ENCODE data around the gene SHC4.
"Not testable (repeated sequence)": the region's sequence is repeated elsewhere in the genome, so short reads cannot be mapped to it uniquely, and the experiment has no call there.

Gene SHC4

DNA sequence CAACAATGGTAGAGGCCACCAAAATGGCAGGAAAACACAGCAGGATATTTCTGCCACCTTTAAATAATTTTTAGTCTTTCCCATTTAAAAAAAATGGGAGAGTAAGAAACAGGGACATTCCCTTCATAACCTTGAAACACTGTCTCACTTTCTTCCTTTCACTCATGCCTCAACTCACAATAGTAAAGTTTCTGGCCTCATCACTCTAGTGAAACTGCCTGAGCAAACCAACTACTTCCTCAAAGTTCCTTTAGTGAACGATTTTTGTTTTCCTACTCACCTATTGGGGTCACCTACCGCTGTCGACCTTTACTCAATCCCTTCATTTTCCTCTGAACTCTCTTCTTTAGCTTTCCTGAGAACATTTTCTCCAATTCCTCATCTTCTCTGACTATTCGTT is 33.0 kb downstream of the SHC4 start:
- intact Hi-C loops (cut with DNase I): no loop called here
- no peak for DNase-seq

DNA sequence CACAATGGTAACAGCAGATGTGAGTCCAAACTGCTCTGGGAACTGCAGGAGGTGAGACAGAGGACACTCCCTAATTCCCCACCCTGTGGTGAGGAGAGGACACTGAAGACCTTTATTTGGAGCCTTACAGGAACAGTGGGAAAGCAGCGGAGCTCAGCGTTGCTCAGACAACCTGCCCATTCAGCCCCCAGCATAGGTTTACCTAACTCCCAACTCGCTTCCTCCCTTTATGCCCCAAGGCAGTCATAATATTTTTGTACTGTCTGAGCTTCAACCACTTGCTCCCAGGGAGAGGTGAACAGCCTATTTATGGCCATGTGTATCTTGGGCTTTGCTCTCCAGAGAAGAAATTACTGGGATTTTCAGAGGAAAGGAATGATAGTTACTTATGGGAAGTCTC is 34.1 kb downstream of the SHC4 start:
- DNase-seq: no peak
- intact Hi-C loops (cut with DNase I): no loop called here

DNA sequence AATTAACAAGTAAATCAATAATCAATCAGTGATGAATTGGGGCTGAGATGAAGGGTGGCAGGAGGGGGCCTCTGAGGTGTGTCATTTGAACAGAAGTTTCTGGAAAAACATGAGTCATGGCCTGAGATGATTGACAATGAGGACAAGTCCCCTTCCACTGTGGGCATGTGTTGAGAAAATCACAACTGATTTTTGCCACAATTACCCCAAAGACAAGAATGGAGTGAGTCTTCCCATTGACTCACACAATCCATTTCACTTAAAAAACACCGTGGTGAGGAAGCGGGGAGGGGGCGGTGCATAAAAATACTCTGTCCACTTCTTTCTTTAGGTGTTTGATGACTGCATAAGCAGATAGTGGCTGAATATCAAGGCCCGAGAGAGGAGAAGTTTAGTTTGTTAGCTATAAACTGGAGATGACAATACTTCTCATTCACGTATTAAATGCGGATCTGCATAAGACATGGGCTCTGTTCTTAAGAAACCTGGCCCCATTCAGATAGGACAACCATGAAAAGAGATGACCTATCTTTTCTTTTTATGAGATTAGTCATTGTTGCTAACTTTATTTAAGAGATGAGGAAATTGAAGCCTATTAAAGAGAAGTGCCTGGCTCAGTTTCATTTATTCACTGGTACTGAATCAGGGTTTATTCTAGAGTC is 34.7 kb downstream of the SHC4 start:
- DNase-seq: no peak
- intact Hi-C loops (cut with DNase I): no loop called here

DNA sequence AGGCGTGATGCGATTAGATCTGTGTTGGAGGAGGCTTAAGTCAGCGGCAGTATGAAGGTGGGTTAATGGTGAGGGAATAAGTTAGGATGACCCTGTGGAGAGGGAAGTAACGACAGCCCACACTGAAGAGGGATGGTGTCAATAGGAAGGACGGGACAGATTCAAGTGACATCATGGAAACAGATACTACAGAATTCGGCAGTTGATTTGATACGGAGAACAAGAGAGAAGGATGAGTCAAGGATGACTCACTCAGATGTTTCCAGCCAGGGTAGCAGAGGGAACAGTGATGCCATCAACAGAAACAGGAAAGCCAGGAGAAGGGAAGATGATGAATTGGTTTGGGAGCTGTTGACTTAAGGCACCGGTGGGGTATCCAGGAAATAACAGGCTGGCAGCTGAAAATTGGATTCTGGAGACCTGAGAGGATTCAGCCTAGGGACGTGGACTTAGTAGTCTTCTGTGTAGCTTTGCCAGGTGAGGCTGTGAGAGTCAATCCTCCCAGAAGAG is 38.0 kb downstream of the SHC4 start:
- intact Hi-C loops (cut with DNase I): no loop called here
- no peak for DNase-seq

DNA sequence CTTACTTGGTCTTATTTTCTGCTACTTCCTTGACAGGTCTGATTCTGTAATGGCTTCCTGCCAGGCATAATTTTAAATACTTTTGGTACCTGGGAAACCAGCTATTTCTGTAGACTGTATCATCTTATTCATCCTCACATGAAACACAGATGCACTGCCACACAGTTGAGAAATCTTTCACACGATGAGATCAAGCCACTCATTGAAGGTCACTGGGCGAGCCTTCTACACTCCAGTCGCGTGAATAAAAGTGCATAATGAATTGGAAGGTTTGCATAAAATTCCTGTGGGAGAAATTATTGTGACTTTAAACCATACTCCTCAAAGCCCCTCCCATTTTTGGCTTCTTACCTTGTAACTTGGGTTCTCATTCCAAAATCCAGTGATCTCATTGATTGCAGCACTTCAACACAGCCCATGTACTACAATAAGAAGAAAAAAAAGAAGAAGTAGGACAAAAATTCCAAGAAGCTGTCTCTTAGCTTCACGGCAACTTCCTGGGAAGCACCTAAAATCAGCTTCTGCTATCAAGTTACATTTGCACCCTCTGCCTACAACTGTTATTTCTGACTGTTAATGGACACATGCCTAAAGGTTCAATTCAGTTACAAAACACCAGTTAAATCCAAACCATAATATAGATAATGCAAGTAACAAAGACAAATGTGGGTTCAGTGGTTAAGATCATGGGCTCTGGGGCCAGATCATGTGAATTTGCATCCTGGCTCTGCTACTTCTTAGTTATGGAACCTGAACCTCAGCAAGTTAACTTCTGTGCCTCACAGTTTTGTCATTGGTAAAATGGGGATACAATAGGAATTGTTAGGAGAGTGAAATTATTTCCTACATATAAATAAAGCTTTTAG is 39.0 kb downstream of the SHC4 start:
- DNase-seq: no peak
- intact Hi-C loops (cut with DNase I): no loop called here

DNA sequence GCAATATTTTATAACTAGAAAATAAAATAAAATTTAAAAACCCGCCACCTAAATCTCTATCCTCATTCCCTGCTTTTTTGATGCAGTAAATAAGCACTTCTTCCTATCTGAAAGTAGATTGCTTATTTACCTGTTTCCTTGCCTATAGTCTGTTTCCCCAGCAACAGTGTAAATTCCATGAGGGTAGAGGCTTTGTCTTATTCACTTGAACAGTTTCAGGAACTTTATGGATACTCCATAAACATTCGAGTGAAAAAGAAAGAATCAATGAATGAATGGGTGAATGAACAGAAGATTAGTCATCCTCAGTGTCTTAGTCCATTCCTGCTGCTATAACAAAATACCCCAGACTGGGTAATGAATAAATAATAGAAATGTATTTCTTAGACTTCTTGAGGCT is 41.7 kb downstream of the SHC4 start:
- DNase-seq: no peak
- intact Hi-C loops (cut with DNase I): no loop called here

DNA sequence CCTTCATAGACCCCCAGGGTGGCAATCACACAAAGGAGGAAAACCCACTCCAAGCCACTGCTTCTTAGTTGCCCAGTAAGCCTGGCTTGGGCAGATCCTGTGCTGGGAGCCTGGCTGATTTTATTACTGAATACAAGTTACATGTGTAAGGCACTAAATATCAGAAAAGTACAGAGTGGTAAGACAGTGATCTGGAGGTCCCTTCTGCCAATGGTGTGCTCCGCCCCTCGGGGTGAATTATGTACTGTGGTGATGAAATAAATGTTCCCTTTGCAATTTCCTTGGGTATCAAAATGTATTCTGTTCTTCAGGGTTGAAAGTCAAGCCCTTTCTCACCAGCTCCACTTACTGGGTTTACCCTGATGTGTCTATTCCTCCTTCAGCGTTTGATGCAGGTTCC is 47.0 kb downstream of the SHC4 start:
- DNase-seq: no peak
- intact Hi-C loops (cut with DNase I): no loop called here

DNA sequence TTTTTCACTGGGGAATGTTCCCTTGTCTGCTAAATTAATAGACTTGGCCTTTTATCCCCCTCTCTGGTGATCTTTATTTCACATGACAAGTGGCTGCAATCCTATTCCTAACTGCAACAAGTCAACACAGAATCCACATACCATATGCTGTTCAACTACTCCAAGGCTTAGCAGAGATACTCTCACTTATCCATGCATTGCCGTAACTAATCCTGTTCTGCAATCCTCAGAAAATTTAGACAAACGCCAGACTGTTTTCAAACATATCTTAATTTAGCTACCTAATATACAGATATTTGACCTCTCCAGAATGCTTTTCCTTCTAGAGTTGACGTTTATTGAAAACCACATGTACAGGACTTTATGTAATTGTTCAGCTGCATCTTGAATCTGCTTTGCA is 47.9 kb downstream of the SHC4 start:
- intact Hi-C loops (cut with DNase I): no loop called here
- no peak for DNase-seq

DNA sequence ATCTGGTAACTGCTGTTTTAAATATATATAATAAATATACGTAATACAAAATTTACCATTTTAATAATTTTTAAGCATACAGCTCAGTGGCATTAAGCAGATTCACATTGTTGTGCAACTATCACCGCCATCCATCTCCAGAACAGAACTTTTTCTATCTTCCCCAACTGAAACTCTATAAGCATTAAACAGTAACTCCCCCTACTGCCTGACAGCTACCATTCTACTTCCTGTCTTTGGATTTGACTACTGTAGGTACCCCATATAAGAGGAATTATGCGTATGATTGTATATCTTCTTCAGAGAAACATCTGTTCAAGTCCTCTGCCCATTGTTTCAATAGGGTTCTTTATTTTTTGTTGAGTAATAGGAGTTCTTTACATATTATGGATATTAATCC is 49.0 kb downstream of the SHC4 start:
- DNase-seq: no peak
- intact Hi-C loops (cut with DNase I): no loop called here

DNA sequence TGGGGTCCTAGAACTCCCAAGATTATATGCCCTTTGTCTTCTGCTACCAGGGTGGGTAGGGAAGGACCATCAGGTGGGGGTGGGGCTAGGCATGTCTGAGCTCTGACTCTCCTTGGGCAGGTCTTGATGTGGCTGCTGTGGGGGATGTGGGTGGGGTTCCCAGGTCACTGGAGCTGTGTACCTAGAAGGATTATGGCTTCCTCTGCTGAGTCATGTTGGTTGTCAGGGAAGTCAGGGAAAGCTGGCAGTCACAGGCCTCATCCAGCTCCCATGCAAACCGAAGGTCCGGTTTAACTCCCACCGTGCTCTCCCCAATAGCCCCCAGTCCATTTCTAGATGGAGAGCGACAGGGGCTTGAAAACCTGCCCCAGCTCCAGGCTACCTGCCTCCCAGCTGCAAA is 50.6 kb downstream of the SHC4 start:
- no peak for DNase-seq
- intact Hi-C loops (cut with DNase I): no loop called here

DNA sequence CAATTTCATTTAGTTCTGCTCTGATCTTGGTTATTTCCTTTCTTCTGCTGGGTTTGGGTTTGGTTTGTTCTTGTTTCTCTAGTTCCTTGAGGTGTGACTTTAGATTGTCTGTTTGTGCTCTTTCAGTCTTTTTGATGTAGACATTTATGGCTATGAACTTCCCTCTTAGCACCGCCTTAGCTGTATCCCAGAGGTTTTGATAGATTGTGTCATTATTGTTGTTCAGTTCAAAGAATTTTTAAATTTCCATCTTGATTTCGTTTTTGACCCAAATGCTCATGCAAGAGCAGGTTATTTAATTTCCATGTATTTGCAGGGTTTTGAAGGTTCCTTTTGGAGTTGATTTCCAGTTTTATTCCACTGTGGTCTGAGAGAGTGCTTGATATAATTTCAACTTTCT is 53.2 kb downstream of the SHC4 start:
- intact Hi-C loops (cut with DNase I); DNase-seq: not testable (repeated sequence)

DNA sequence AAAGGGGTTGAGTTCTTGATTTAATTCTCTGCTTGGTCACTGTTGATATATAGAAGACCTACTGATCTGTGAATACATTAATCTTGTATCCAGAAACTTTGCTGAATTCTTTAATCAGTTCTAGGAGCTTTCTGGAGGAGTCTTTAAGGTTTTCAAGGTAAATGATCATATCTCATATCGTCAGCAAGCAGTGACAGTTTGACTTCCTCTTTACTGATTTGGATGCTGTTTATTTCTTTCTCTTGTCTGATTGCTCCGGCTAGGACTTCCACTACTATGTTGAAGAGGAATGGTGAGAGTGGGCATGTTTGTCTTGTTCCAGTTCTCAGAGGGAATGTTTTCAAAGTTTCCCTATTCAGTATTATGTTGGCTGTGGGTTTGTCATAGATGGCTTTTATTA is 54.4 kb downstream of the SHC4 start:
- DNase-seq; intact Hi-C loops (cut with DNase I): not testable (repeated sequence)

DNA sequence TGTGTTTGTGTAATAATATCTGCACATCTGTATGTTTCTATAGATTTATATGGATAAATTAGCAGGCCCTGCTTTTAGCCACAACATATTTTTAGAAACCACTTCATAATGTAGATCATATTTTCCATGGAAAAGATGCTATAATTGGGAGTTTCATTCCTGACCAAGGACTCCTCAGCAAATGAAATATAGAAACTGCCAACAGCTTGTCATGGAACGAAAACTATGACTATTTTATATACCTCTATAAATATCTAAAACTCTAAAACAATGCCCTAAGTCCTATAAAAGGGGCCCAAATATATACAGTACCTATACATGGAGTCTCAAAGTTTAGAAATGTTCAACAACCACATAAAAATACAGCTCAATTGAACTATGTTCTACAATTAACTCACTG is 57.9 kb downstream of the SHC4 start:
- no peak for DNase-seq
- intact Hi-C loops (cut with DNase I): no loop called here

DNA sequence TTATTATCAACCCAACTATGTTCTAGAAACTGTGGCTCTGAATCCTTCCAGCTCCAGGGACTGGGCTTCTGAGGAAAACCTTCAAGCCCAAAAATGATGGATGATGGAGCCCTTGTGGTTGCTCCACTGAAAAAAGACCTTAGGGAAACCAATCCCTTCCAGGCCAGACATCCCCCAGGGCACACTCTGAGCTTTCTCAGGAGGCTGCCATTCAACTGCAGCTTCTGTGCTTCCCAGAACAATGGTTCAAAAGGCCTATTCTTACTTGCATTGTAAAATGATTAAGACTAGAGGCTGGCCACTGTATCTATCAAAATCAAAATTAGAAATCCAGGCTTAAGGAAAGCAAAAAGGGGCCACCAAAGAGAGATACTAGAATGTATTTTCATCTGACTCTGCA is 58.5 kb downstream of the SHC4 start:
- no peak for DNase-seq
- intact Hi-C loops (cut with DNase I): no loop called here

DNA sequence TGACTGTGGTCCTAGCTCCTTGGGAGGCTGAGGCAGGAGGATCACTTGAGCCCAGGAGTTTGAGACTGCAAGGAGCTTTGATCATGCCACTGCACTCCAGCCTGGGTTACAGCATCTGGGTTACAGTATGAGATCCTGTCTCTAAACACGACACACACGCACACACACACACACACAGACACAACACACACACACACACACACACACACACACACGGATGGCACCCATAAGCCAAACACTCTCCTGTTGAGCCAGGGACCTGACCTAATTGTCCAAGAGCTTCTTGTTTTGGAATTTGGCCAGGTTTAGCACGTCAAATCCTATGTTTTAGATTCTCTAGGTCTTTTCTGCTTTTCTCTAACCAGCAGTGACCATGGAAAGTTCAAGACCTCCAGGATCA is 59.0 kb downstream of the SHC4 start:
- intact Hi-C loops (cut with DNase I): no loop called here
- no peak for DNase-seq

DNA sequence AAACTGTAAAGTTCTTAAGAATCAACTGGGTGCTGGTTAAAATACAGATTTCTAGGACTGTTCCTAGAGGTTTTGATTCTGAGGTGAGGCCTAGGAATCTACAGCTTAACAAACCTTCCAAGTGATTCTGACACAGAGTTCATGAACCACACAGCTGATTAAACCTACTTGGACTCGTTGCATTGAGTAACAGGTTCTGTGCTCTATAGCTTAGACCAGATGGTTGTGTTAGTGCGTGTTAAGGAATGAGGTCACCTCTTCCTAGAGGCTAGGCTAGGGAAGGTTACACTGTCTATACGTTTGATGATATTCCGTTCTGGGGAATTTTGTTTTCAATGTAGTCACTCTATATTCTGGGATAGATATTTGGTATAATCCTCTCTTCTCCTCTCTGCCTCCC is 63.9 kb downstream of the SHC4 start:
- intact Hi-C loops (cut with DNase I): no loop called here
- DNase-seq: no peak

DNA sequence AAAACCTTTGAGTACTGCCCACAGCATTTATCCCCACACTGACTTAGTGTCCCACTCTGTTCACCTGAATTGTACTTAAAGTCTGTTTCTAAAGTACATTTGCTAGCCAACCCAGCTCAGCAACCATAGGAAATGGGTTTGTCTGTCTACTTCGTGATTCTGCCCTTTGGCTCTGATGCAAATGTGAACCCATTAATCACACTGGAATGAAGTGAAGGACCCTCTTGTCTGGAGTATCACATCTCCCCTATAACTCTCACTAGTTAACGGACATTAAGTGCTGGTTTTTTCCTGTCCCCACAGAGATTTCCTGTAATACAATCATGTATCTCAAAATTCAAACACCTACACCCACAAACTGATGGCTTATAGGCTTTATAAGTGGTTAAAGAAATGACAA is 65.3 kb downstream of the SHC4 start:
- no peak for DNase-seq
- intact Hi-C loops (cut with DNase I): no loop called here

DNA sequence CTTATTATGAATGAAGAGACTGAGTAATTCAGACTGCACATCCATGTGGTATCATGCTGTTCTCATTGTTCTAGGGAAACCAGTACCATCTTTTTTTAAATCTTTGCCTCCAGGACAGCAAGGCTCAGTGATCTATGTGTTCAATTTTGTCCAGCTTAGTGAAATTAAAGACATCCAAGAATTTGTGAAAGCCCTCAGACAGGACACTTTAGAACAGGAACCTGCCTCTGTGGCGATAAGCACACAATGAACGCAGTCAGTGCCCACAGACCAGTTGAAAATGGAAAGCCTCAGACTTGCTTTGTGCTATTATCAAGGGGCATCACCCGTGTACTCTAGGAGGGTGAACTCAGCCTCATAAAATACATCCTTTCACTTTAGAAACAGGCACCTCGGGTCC is 65.7 kb downstream of the SHC4 start:
- no peak for DNase-seq
- intact Hi-C loops (cut with DNase I): no loop called here

DNA sequence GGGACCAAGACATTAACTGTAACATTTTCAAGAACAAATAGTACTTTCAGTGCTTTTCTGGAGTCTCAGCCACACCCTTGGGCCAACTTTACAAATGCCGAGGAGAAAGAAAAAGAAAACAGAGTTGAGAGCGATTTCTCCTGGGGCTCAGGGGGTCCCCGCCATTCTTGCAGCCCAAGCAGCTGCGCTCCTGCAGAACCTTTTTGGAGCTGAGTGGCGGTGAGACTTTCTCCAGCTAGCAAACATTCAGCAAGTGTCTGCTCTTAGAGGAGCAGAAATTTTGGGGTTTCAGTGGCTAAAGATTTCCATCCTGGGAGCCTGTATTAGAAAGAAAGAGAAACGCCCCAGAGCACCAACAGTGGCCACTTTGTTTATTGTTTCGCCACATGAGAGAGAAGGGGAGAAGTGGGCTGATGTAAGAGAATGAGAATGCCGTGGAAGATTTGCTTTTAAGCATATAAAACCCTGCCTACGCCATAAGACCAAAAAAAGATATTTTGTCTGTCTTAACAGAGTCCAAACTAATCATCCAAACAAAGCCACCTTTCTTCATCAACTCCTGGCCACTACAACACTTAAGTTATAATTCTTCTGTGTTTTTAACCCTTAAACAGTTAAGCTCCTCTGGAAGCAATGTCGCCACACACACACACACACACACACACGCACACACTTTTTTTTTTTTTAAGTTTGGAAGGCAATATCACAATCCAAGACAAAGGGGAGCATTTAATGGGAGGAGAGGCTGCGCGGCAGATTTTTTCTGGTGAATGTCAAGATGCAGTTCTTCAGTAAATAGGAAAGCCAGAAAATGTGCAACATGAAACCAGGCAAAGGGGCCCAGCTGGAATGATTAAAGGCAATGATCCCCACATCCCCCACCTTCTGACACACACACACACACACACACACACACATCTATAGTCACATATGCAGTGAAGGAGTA is 66.6 kb downstream of the SHC4 start:
- peak in 1 of 10 donors; percentile 28 for DNase-seq
- intact Hi-C loops (cut with DNase I): no loop called here

DNA sequence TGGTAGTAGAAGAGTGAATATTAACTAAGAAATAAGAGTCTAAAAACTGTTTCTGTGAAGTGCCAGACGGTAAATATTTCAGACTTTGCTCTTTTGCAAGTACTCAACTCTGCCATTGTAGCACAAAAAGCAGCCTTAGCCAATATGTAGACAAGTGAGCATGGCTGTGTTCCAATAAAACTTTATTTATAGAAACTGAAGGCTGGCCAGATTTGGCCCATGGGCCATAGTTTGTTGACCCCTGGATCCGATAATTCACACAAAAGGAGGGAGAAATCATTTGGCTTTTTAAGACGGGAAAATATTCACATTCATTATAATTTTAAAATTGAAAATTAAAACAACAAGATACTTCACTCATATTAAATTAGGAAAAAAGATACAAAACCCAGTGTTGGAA is 70.4 kb downstream of the SHC4 start:
- intact Hi-C loops (cut with DNase I): no loop called here
- DNase-seq: no peak

DNA sequence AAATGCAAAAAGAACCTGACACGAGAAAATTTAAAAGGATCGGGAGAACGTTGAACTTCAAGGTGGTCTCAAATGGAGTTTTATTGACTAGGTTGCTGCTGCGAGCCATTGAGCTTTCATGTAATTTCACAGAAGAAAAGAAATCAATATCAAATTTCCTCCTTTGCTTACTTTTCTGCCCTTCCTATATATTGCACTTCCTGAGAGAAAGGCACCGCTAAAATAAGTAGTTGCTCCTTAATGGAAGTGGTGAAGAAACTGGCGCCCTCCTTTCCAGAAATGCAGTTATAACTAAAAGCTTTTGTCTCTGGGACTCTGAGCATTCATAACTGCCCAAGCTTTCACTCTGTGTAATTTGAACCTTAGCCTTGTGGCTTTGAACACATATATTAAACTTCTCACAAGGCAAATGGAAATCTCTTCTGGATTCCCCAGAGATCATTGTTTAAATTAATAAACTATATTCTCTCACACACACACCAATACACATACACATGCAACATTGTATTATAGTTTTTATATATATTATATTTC is 72.4 kb downstream of the SHC4 start:
- intact Hi-C loops (cut with DNase I): no loop called here
- DNase-seq: no peak

Measured in posterior cingulate gyrus (tissue), 11 donors.